ENCODE measurements around the gene KCNJ3. TPM values are rescaled to one million over a fixed set of nuclear protein-coding genes. Genes with fewer than 3 reads are reported as not detected.

Gene KCNJ3
- total RNA-seq, 1 experiment from 2014 or later, result 0.11 TPM

- Histone ChIP-seq H4K8ac (replicated peaks; ENCODE audit: insufficient read length, low read depth, low read length) (no peak overlapping the region), H4K20me1 (ENCODE audit: control insufficient read depth, insufficient read depth, insufficient read length) (no peaks in the 10 kb centered on the region), H3K23ac (ENCODE audit: insufficient read length, low read depth, low read length) (no peak overlapping the region), H3K9ac (ENCODE audit: extremely low read depth, insufficient read length, low read length) (no peak overlapping the region), H4K5ac (ENCODE audit: insufficient read length, low read depth, low read length) (no peak overlapping the region), H2BK15ac (ENCODE audit: low read depth, low read length) (no peak overlapping the region), H2BK120ac (ENCODE audit: low read depth, low read length, poor library complexity, severe bottlenecking) (no peak overlapping the region), H2BK12ac (ENCODE audit: insufficient read length, low read depth, low read length) (no peak overlapping the region), H3K4me2 (ENCODE audit: insufficient read depth, insufficient read length, low read length) (no peak overlapping the region), H2AFZ (ENCODE audit: low read length) (no peak overlapping the region), H3K56ac (ENCODE audit: insufficient read length, low read depth, low read length) (no peak overlapping the region), H3K18ac (ENCODE audit: insufficient read length, low read depth, low read length) (no peak overlapping the region), H3K14ac (ENCODE audit: insufficient read depth, low read length) (no peak overlapping the region), H3K9me3 (ENCODE audit: control insufficient read depth, low read depth, low read length) (no peaks in the 10 kb centered on the region), H3T11ph (ENCODE audit: low read length) (no peak overlapping the region), H3K27me3 (ENCODE audit: insufficient read depth, low read length) (no peaks in the 10 kb centered on the region), H4K91ac (ENCODE audit: insufficient read length, low read depth, low read length) (no peak overlapping the region), H3K79me2 (ENCODE audit: insufficient read depth, low read length) (no peaks in the 10 kb centered on the region), H3K79me1 (ENCODE audit: insufficient read depth, low read depth, low read length, poor library complexity, severe bottlenecking) (no peaks in the 10 kb centered on the region), H2BK20ac (ENCODE audit: low read depth, low read length, poor library complexity, severe bottlenecking) (no peak overlapping the region), H3K4me1 (ENCODE audit: insufficient read depth, low read length) (no peaks in the 10 kb centered on the region), H2BK5ac (ENCODE audit: insufficient read length, low read length) (no peak overlapping the region), H3K23me2 (ENCODE audit: insufficient read length, low read depth, low read length, poor library complexity, severe bottlenecking) (no peaks in the 10 kb centered on the region), H2AK5ac (ENCODE audit: insufficient read length, low read length) (no peak overlapping the region), H3K27ac (ENCODE audit: insufficient read length, low read depth, low read length) (no peak overlapping the region), H3K4ac (ENCODE audit: low read depth, low read length) (no peak overlapping the region)
- Mint-ChIP-seq H3K27me3 (ENCODE audit: low read depth) (no peaks in the 10 kb centered on the region; the same call in 1 of the 2 replicates), H3K36me3 (ENCODE audit: insufficient read depth in 1 of 3, low read depth in 3 of 3) (no peaks in the 10 kb centered on the region; a peak in 1 of 7 replicates), H3K27ac (no peak overlapping the region), H3K4me3 (no peak overlapping the region), H3K4me1 (no peaks in the 10 kb centered on the region), H3K9me3 (no peaks in the 10 kb centered on the region)
- no peak for DNase-seq
- no CpG with 5 or more reads among the region's 1 CpG for WGBS (ENCODE audit: extremely low coverage, insufficient read length, low lambda C conversion rate)
- no peak for TF ChIP-seq CTCF (conservative IDR thresholded peaks at IDR 0.05)
These were observed 10.1 kb upstream of the KCNJ3 start for GRCh38 chr2:154688373-154688772.
